Measurements from ENCODE around the gene RAD51B. TPM values are rescaled to one million over a fixed set of nuclear protein-coding genes. Genes with fewer than 3 reads are reported as not detected.
"Not testable (repeated sequence)": the region's sequence is repeated elsewhere in the genome, so short reads cannot be mapped to it uniquely, and the experiment has no call there.

Gene RAD51B
- total RNA-seq, 2 donors from 2014 or later, result 9.3 to 12.1 TPM

GRCh38 chr14:68020493-68020892 is 200.9 kb downstream of the RAD51B start:
- no peaks in the 10 kb centered on the region for H3K36me3 ChIP-seq
- H3K27me3 ChIP-seq (replicated peaks; ENCODE audit: insufficient read depth), result no peaks in the 10 kb centered on the region
- no peaks in the 10 kb centered on the region for H3K4me1 ChIP-seq (ENCODE audit: control insufficient read depth in 1 of 2, low read depth in 2 of 2)
- ATAC-seq (ENCODE audit: insufficient number of reproducible peaks, low FRiP score, low read depth), result no peak
- no peak overlapping the region for H3K4me3 ChIP-seq
- no peaks in the 10 kb centered on the region for H3K9me3 ChIP-seq
- TF ChIP-seq CTCF (IDR thresholded peaks at IDR 0.05), result no peak
- no peak for DNase-seq (ENCODE audit: low spot score)
- H3K27ac ChIP-seq, result no peak overlapping the region

GRCh38 chr14:68020999-68021663 is 201.6 kb downstream of the RAD51B start:
- Histone ChIP-seq H3K9me3 (no peaks in the 10 kb centered on the region), H3K36me3 (no peaks in the 10 kb centered on the region), H3K27ac (no peak overlapping the region), H3K27me3 (replicated peaks; ENCODE audit: insufficient read depth) (no peaks in the 10 kb centered on the region), H3K4me3 (no peak overlapping the region), H3K4me1 (ENCODE audit: control insufficient read depth in 1 of 2, low read depth in 2 of 2) (no peaks in the 10 kb centered on the region)
- TF ChIP-seq CTCF (IDR thresholded peaks at IDR 0.05), result no peak
- DNase-seq (ENCODE audit: low spot score), result no peak
- ATAC-seq (ENCODE audit: insufficient number of reproducible peaks, low FRiP score, low read depth), result no peak

- no peaks in the 10 kb centered on the region for H3K27me3 ChIP-seq (replicated peaks; ENCODE audit: insufficient read depth)
- H3K27ac ChIP-seq, result no peak overlapping the region
- H3K9me3 ChIP-seq, result no peaks in the 10 kb centered on the region
- no peak for TF ChIP-seq CTCF (IDR thresholded peaks at IDR 0.05)
- DNase-seq (ENCODE audit: low spot score) (no peak), ATAC-seq (ENCODE audit: insufficient number of reproducible peaks, low FRiP score, low read depth) (no peak)
- H3K4me3 ChIP-seq, result no peak overlapping the region
- peaks cover 2 to 8% of the 10 kb centered on the region in 2 donors for H3K4me1 ChIP-seq (ENCODE audit: control insufficient read depth in 1 of 2, low read depth in 2 of 2)
- H3K36me3 ChIP-seq, result no peaks in the 10 kb centered on the region
Measured at GRCh38 chr14:68027276-68027675, 207.7 kb downstream of the RAD51B start.

GRCh38 chr14:68028075-68028474 is 208.5 kb downstream of the RAD51B start:
- H3K27me3 ChIP-seq (replicated peaks; ENCODE audit: insufficient read depth), result no peaks in the 10 kb centered on the region
- no peaks in the 10 kb centered on the region for H3K9me3 ChIP-seq
- no peak overlapping the region for H3K4me3 ChIP-seq
- peaks cover 9 to 14% of the 10 kb centered on the region in 2 donors for H3K4me1 ChIP-seq (ENCODE audit: control insufficient read depth in 1 of 2, low read depth in 2 of 2)
- H3K36me3 ChIP-seq, result no peaks in the 10 kb centered on the region
- no peak for ATAC-seq (ENCODE audit: insufficient number of reproducible peaks, low FRiP score, low read depth)
- no peak overlapping the region for H3K27ac ChIP-seq
- TF ChIP-seq CTCF (IDR thresholded peaks at IDR 0.05), result no peak
- no peak for DNase-seq (ENCODE audit: low spot score)

GRCh38 chr14:68031011-68031410 is 211.4 kb downstream of the RAD51B start:
- not testable (repeated sequence) for H3K9me3 ChIP-seq; DNase-seq (ENCODE audit: low spot score); H3K36me3 ChIP-seq; ATAC-seq (ENCODE audit: insufficient number of reproducible peaks, low FRiP score, low read depth); H3K27me3 ChIP-seq (replicated peaks; ENCODE audit: insufficient read depth); H3K4me3 ChIP-seq; H3K27ac ChIP-seq
- peaks cover 9 to 28% of the 10 kb centered on the region in 2 donors for H3K4me1 ChIP-seq (ENCODE audit: control insufficient read depth in 1 of 2, low read depth in 2 of 2)

GRCh38 chr14:68032154-68032553 is 212.6 kb downstream of the RAD51B start:
- no peaks in the 10 kb centered on the region for H3K36me3 ChIP-seq
- H3K9me3 ChIP-seq, result no peaks in the 10 kb centered on the region
- no peak overlapping the region for H3K4me3 ChIP-seq
- no peak for TF ChIP-seq CTCF (IDR thresholded peaks at IDR 0.05)
- no peaks in the 10 kb centered on the region for H3K27me3 ChIP-seq (replicated peaks; ENCODE audit: insufficient read depth)
- ATAC-seq (ENCODE audit: insufficient number of reproducible peaks, low FRiP score, low read depth) (no peak), DNase-seq (ENCODE audit: low spot score) (no peak)
- H3K4me1 ChIP-seq (ENCODE audit: control insufficient read depth in 1 of 2, low read depth in 2 of 2), result peaks cover 9 to 33% of the 10 kb centered on the region in 2 donors
- H3K27ac ChIP-seq, result no peak overlapping the region

Data from thoracic aorta (tissue), 2 donors.